GM20000 (cell line): Measurements from ENCODE around the gene TBL1X.

Experiments used
- DNase-seq: peaks from one replicate; pipeline ENCODE4 v3.0.0; 2012; ENCODE audit warnings: low spot score
- CTCF ChIP-seq: IDR thresholded peaks from 2 replicates; pipeline ENCODE4 v1.5.1; 2012; ENCODE audit warnings: mild to moderate bottlenecking, control low read depth; ENCODE audit errors: extremely low read depth, missing control alignments

Gene TBL1X

GRCh38 chrX:9557091-9557490 is 92.2 kb downstream of the TBL1X start:
- no peak for DNase-seq
- no peak for TF ChIP-seq CTCF

- no peak for TF ChIP-seq CTCF
Observed at GRCh38 chrX:9557521-9557920, 92.7 kb downstream of the TBL1X start.

DNA sequence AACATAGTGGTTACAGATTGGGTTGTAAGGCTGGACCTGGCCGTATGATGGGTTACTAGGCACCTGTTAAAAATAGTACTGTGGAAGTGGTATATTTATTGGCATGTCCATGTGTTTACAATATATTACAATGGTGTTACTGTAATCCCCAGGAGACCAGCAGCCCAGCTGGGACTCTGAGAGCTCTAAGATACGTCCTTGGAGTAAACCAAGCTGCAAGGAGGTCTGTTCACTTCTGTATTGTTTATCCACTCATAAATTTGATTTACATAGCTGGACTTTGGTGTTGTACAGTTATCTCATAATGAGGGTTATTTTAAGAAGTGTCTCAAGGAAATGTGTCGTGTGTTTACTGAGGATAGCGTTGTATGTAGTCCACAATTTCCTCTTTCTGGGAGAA is 93.8 kb downstream of the TBL1X start:
- no peak for DNase-seq
- no peak for TF ChIP-seq CTCF

More at GRCh38 chrX:9557521-9557920, 92.7 kb downstream of the TBL1X start:
- DNase-seq = no peak

- TF ChIP-seq CTCF = no peak
- DNase-seq = no peak
Observed at GRCh38 chrX:9560219-9560618, 95.4 kb downstream of the TBL1X start.

GRCh38 chrX:9561199-9561598 is 96.3 kb downstream of the TBL1X start:
- no peak for TF ChIP-seq CTCF
- no peak for DNase-seq

GRCh38 chrX:9562851-9563250 is 98.0 kb downstream of the TBL1X start:
- no peak for DNase-seq
- no peak for TF ChIP-seq CTCF

DNA sequence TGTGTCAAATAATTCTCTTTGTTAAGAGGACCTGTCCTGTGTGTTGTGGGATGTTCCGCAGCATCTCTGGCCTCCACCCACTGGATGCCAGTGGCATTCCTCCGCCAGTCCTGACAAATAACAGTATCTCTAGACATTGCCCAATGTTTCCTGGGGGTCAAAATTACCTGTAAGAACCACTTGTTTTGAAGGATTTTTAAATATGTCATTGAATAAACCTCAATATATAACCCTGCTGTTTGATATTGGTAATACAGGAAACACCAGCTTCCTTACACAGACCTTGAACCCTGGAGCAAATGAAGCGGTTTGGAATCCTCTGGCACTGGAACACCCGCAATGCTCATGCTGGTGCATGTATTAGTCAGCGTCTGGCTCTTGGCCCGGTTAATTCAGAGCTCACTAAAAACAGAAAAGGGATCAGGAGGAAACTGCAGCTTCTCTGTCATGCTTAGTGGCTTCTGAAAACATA is 101.3 kb downstream of the TBL1X start:
- TF ChIP-seq CTCF = no peak
- no peak for DNase-seq
